Measurements from ENCODE around the gene CCNO. TPM values are rescaled to one million over a fixed set of nuclear protein-coding genes. Genes with fewer than 3 reads are reported as not detected.

Gene CCNO
- total and polyA plus RNA-seq, 2 of the 8 experiments (the other 6 are each of a cell fraction or from before 2014, with no cell fraction given) = 0.14 to 0.41 TPM

DNA sequence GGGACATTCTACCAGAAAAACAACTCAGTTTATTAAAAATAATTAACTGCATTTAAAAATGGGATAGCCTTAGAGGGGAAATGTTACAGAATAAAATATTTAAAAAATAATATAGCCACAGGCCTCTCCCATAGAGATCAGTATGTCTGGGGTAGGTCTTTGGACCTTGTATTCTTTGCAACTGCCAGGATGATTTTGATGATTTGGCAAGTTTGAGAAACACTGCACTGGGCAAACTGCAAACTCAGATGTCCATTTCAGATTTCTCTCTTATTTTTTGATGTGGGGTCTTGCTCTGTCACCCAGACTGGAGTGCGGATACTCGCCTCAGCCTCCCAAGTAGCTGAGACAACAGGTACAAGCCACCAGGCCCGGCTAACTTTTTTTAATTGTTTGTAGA is 24.9 kb upstream of the CCNO start:
- Histone ChIP-seq H2AK5ac (ENCODE audit: low read depth, low read length) (no peak overlapping the region), H3K23ac (ENCODE audit: insufficient read length) (no peak overlapping the region), H2AFZ (ENCODE audit: low read length) (no peak overlapping the region), H3K4ac (replicated peaks; ENCODE audit: insufficient read length, low read depth, low read length) (no peak overlapping the region), H3K9ac (replicated peaks in 1 of 4; ENCODE audit: extremely low read depth in 1 of 4, low read depth in 3 of 4, low read length in 3 of 4) (no peak overlapping the region), H3K27me3 (replicated peaks in 1 of 4; ENCODE audit: control insufficient read depth in 3 of 4, extremely low read depth in 1 of 4, insufficient read depth in 3 of 4, low read length in 3 of 4) (no peaks in the 10 kb centered on the region), H3K23me2 (ENCODE audit: low read depth, low read length) (no peaks in the 10 kb centered on the region), H3K14ac (ENCODE audit: insufficient read length) (no peak overlapping the region), H3K36me3 (ENCODE audit: control insufficient read depth in 2 of 4, insufficient read depth in 4 of 4, low read length in 3 of 4) (peaks cover 2 to 33% (median 4%) of the 10 kb centered on the region in 4 experiments; a peak in 4 of 8 replicates), H2BK20ac (ENCODE audit: low read length) (no peak overlapping the region), H2BK5ac (ENCODE audit: low read depth, low read length) (no peak overlapping the region), H4K8ac (ENCODE audit: extremely low read depth, insufficient read depth, low read length) (no peak overlapping the region), H2BK120ac (replicated peaks; ENCODE audit: low read depth, low read length) (no peak overlapping the region), H3K79me2 (ENCODE audit: control insufficient read depth in 1 of 2, insufficient read depth in 2 of 2, low read length in 2 of 2) (no peaks in the 10 kb centered on the region), H3K4me3 (ENCODE audit: extremely low read depth in 1 of 4, insufficient read depth in 2 of 4, low read depth in 3 of 4, low read length in 4 of 4) (no peak overlapping the region), H2BK12ac (ENCODE audit: low read depth, low read length) (no peak overlapping the region), H3K79me1 (ENCODE audit: low read depth, low read length) (no peaks in the 10 kb centered on the region), H3K18ac (ENCODE audit: extremely low read depth, low read length) (no peak overlapping the region), H4K5ac (ENCODE audit: insufficient read length, low read depth, low read length) (no peak overlapping the region), H2BK15ac (ENCODE audit: low read length) (no peak overlapping the region), H3K56ac (replicated peaks; ENCODE audit: insufficient read length, low read depth, low read length) (no peak overlapping the region), H4K91ac (replicated peaks; ENCODE audit: insufficient read length, low read length) (no peak overlapping the region), H3K9me3 (ENCODE audit: insufficient read depth in 2 of 2, low read depth in 1 of 2, low read length in 1 of 2) (no peaks in the 10 kb centered on the region), H3K4me2 (ENCODE audit: insufficient read depth in 1 of 2, low read depth in 2 of 2, low read length in 2 of 2) (no peak overlapping the region), H3K4me1 (replicated peaks in 1 of 4; ENCODE audit: control insufficient read depth in 3 of 4, insufficient read depth in 4 of 4, low read length in 3 of 4) (no peaks in the 10 kb centered on the region), H3K27ac (ENCODE audit: low read depth, low read length) (no peak overlapping the region), H4K20me1 (replicated peaks in 1 of 2; ENCODE audit: control insufficient read depth in 1 of 2, insufficient read depth in 2 of 2, low read length in 2 of 2) (no peaks in the 10 kb centered on the region)
- ChIA-PET CTCF (ENCODE audit: partially characterized antibody) (interaction anchor here (0.6 to 2.0 kb wide), 2 partner anchors 435 to 790 kb away, joined by 3 to 5 read pairs; no protein-coding TSS in a partner anchor), POLR2A (ENCODE audit: partially characterized antibody) (no interaction called here)
- FAIRE-seq (no peak), DNase-seq (ENCODE audit: low read depth in 1 of 2, low spot score in 2 of 2) (no peak)
- 91% methylated on average over 3 of the region's 3 CpGs; no CpG with 5 or more reads in 1 of the 2 experiments for WGBS, 2 experiments (ENCODE audit: extremely low coverage in 1 of 2, insufficient coverage in 1 of 2, insufficient read length in 1 of 2, insufficient replicate concordance in 2 of 2, low coverage in 1 of 2, low lambda C conversion rate in 2 of 2, missing lambda C conversion rate in 1 of 2)
- TF ChIP-seq SUZ12 (IDR thresholded peaks at IDR 0.05; ENCODE audit: low read length) = no peak
- no peak for TF ChIP-seq TBP (IDR thresholded peaks at IDR 0.05; ENCODE audit: low read depth, low read length)
- TF ChIP-seq GABPA (IDR thresholded peaks at IDR 0.05; ENCODE audit: borderline replicate concordance, insufficient read depth, low read length) = no peak
- no peak for TF ChIP-seq SP2 (IDR thresholded peaks at IDR 0.05; ENCODE audit: low read length)
